HepG2 (cell line): ENCODE data around the gene ANKRD40. TPM values are rescaled to one million over a fixed set of nuclear protein-coding genes. Genes with fewer than 3 reads are reported as not detected.

Source experiments
- ATAC-seq: fragments of 200-7000 bp; cut with Tn5 transposase; 3 replicates; pipeline ENCODE4 v1.9.1; 2020; ENCODE audit warnings: mild to moderate bottlenecking, moderate library complexity
- BruUV-seq: library from RNA; stranded (reverse); fragments of 400-500 nt; replicated peaks from 2 replicates; lab custom pipeline; 2021; lab: Mats Ljungman, UMichigan
- CTCF ChIA-PET: fragments of 300-600 bp; formaldehyde crosslinking; extraction: SDS; loops from one replicate; lab custom pipeline; 2021; ENCODE audit warnings: low total read pairs, inconsistent platforms, low intra/inter-chr PET ratio; lab: Yijun Ruan, JAX
- POLR2A ChIA-PET: fragments of 350-600 bp; sonication (Branson Sonifier 250); formaldehyde crosslinking; loops from one replicate; lab custom pipeline; 2020; ENCODE audit warnings: antibody characterized with exemption, inconsistent platforms; lab: Yijun Ruan, JAX
- DNase-seq: peaks from one replicate; pipeline ENCODE4 v3.0.0-alpha.2; 2015; ENCODE audit warnings: low spot score
- FAIRE-seq: peaks from 3 replicates; lab custom pipeline; 2011; peaks lifted over from hg19 to GRCh38; lab: Jason Lieb, UNC
- H2AFZ ChIP-seq: one replicate; pipeline ENCODE4 v1.6.1; 2011; ENCODE audit warnings: low read length, inconsistent platforms
- H3K27ac ChIP-seq: fragments of 300-600 bp; 3 replicates; pipeline ENCODE4 v1.8.0; 2011; ENCODE audit warnings: mixed run types, mild to moderate bottlenecking, mixed read lengths, low read length, inconsistent platforms; ENCODE audit not compliant: insufficient read depth; ENCODE audit errors: extremely low read length
- H3K27me3 ChIP-seq, 2 experiments: fragments of 200-600 bp in 1 of 2; 2 replicates in 1 of 2; 3 replicates in 1 of 2; pipeline versions ENCODE4 v1.6.0 to v1.8.0; 2011; ENCODE audit warnings: low read length in 2 of 2, mild to moderate bottlenecking in 2 of 2, moderate library complexity in 2 of 2, inconsistent platforms in 1 of 2; ENCODE audit not compliant: insufficient read depth in 2 of 2, control insufficient read depth in 1 of 2
- H3K36me3 ChIP-seq, 2 experiments: fragments of 200-600 bp in 1 of 2; replicated peaks in 1 of 2; 2 replicates in 1 of 2; 3 replicates in 1 of 2; pipeline versions ENCODE4 v1.5.1 to v1.8.0; 2011; ENCODE audit warnings: low read length in 2 of 2, inconsistent platforms in 1 of 2; ENCODE audit not compliant: insufficient read depth in 2 of 2, control insufficient read depth in 1 of 2
- H3K4me1 ChIP-seq: 2 replicates; pipeline ENCODE4 v1.5.1; 2012; ENCODE audit warnings: low read length, inconsistent platforms; ENCODE audit not compliant: insufficient read depth
- H3K4me2 ChIP-seq: 2 replicates; pipeline ENCODE4 v1.6.0; 2011; ENCODE audit warnings: low read depth, low read length, inconsistent platforms
- H3K4me3 ChIP-seq, 3 experiments: fragments of 200-600 bp in 1 of 3; sonication (generic), shearing (Covaris generic) in 1 of 3; replicated peaks in 1 of 3; 2 replicates each; pipeline ENCODE4 v1.5.1; 2011 to 2016; ENCODE audit warnings: low read length in 3 of 3, inconsistent platforms in 2 of 3, low read depth in 2 of 3, mild to moderate bottlenecking in 2 of 3, control low read depth in 1 of 3, mixed read lengths in 1 of 3; ENCODE audit not compliant: insufficient read depth in 1 of 3
- H3K79me2 ChIP-seq: one replicate; pipeline ENCODE4 v1.6.1; 2011; ENCODE audit warnings: low read length, inconsistent platforms; ENCODE audit not compliant: insufficient read depth
- H3K9ac ChIP-seq: 2 replicates; pipeline ENCODE4 v1.6.0; 2011; ENCODE audit warnings: mild to moderate bottlenecking, low read depth, low read length, inconsistent platforms; ENCODE audit not compliant: insufficient read depth
- H3K9me3 ChIP-seq: 2 replicates; pipeline ENCODE4 v1.5.1; 2012; ENCODE audit warnings: mild to moderate bottlenecking, low read length
- H4K20me1 ChIP-seq: 2 replicates; pipeline ENCODE4 v1.6.0; 2011; ENCODE audit warnings: inconsistent platforms, mild to moderate bottlenecking, low read length, moderate library complexity; ENCODE audit not compliant: insufficient read depth
- ASH2L ChIP-seq: fragments of 300-600, 200-600 bp; sonication (generic); IDR thresholded peaks from 2 replicates; pipeline ENCODE4 v1.7.0; 2017; ENCODE audit warnings: low read depth, mild to moderate bottlenecking, moderate library complexity, mixed read lengths, low read length; ENCODE audit not compliant: insufficient read length
- ATAD3A ChIP-seq: sonication (generic); formaldehyde crosslinking; IDR thresholded peaks from 2 replicates; pipeline ENCODE4 v1.4.0; 2020; ENCODE audit warnings: missing genetic modification reagents
- KLF13 ChIP-seq: sonication (generic); formaldehyde crosslinking; IDR thresholded peaks from 2 replicates; pipeline ENCODE4 v1.4.0; 2020; ENCODE audit warnings: mild to moderate bottlenecking, missing genetic modification reagents
- TARDBP ChIP-seq: sonication (generic); formaldehyde crosslinking; IDR thresholded peaks from 2 replicates; pipeline ENCODE4 v1.8.0; 2022; ENCODE audit warnings: mild to moderate bottlenecking, missing genetic modification reagents
- TEAD2 ChIP-seq: sonication (generic); formaldehyde crosslinking; IDR thresholded peaks from 2 replicates; pipeline ENCODE4 v1.9.0; 2021; ENCODE audit warnings: missing genetic modification reagents
- ZMYM4 ChIP-seq: sonication (generic); formaldehyde crosslinking; IDR thresholded peaks from 2 replicates; pipeline ENCODE4 v1.8.1; 2023; ENCODE audit warnings: mild to moderate bottlenecking, missing genetic modification reagents
- ZNF782 ChIP-seq: sonication (generic); formaldehyde crosslinking; IDR thresholded peaks from 2 replicates; pipeline ENCODE4 v1.4.0; 2020; ENCODE audit warnings: missing genetic modification reagents, mild to moderate bottlenecking, borderline replicate concordance
- WGBS: methylation state at CpG from one replicate; pipeline ENCODE4 v1.1.6; 2017; ENCODE audit warnings: low lambda C conversion rate; 5-methylcytosine and 5-hydroxymethylcytosine counted together
- in situ Hi-C: cut with HindIII; loops from 2 replicates; pipeline ENCODE4 v1.10.0; 2017; ENCODE audit warnings: low pct_unique_long_range_greater_than_20kb; ENCODE audit not compliant: extremely low pct_ligation_motif_present
- intact Hi-C: fragments of 100-400 bp; cut with micrococcal nuclease; formaldehyde crosslinking; loops from one replicate; pipeline ENCODE4 v1.10.0; 2022; ENCODE audit not compliant: unreplicated experiment
- polyA plus RNA-seq, 8 experiments: library from polyadenylated mRNA; depleted of rRNA in 3 of 8; stranded (reverse) in 7 of 8; unstranded in 1 of 8; fragments of >200 nt; fragmentation: Illumina TruSeq in 4 of 8; extraction: Trizol in 4 of 8; gene quantifications; 2 replicates each; pipeline versions ENCODE4 v1.2.1 to v1.2.3, GENCODE V29; 2011 to 2016; ENCODE audit warnings: low read depth in 4 of 8, missing spikeins in 1 of 8, mixed read lengths in 1 of 8; ENCODE audit not compliant: insufficient read depth in 1 of 8
- total RNA-seq, 5 experiments: library from RNA; depleted of rRNA; stranded (reverse); fragments of >200 nt; fragmentation: Illumina TruSeq; extraction: Trizol; gene quantifications; 2 replicates each; pipeline ENCODE4 v1.2.3, GENCODE V29; 2016; ENCODE audit warnings: low read depth in 1 of 5
- TF ChIP-seq, protein P1 (sequence below): IDR thresholded peaks from 2 replicates; pipeline ENCODE4 v1.4.0; 2020; ENCODE audit warnings: mild to moderate bottlenecking, missing genetic modification reagents
- TF ChIP-seq, protein P2 (sequence below): sonication (generic); formaldehyde crosslinking; IDR thresholded peaks from 2 replicates; pipeline ENCODE4 v1.5.0; 2020; ENCODE audit warnings: missing genetic modification reagents, mild to moderate bottlenecking, borderline replicate concordance

The ANKRD40 gene
- total and polyA plus RNA-seq, 2 of the 13 experiments (the other 11 are each of a cell fraction or from before 2014, with no cell fraction given): 35.0 to 46.4 TPM

DNA sequence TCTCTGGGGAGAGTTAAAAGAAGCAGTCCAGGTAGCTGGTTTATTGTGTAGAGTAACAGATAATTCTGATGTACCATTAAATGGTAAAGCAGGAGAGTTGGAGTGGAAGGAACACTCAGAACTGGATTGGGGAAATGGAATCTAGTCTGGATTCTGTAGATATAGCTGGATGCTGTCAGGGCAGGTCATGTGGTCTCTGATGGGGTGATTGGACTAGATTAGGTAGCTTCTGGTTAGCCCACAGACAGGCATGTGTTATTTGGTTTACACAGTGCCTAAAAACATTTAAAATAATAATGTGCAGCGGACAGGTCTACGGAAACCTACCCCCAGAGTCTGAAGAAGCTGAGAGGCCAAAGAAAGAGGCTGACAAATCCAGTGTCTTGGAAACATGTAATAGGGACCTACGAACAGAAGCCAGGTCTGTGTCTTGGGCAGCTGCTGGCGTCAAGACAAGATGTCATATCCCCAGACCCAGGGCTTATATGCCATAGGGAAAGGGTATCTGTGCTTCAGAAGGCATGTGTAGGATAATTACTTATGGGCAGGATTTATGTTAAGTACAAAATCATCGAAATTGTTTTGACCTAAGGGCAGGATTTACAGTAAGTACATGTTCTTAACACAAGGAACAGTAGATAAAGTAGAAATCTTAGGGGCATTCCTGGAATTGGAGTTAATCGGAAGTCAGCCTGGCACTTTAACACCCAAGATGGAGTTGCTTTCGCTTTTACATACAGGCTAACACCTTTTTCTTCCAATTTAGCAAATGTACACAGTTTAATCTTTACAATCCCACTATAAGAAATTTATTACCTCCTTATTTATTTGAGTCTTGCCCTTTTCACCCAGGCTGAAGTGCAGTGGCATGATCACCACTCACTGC lies 24.1 kb upstream of the ANKRD40 start:
- no peak for ATAC-seq
- TF ChIP-seq KLF13 (CRISPR knock-in tag): no peak
- no peak for TF ChIP-seq ZNF782 (CRISPR knock-in tag)
- TF ChIP-seq ATAD3A (CRISPR knock-in tag): no peak
- TF ChIP-seq ZMYM4 (CRISPR knock-in tag): no peak
- TF ChIP-seq TEAD2 (CRISPR knock-in tag): no peak
- TF ChIP-seq, protein P1, sequence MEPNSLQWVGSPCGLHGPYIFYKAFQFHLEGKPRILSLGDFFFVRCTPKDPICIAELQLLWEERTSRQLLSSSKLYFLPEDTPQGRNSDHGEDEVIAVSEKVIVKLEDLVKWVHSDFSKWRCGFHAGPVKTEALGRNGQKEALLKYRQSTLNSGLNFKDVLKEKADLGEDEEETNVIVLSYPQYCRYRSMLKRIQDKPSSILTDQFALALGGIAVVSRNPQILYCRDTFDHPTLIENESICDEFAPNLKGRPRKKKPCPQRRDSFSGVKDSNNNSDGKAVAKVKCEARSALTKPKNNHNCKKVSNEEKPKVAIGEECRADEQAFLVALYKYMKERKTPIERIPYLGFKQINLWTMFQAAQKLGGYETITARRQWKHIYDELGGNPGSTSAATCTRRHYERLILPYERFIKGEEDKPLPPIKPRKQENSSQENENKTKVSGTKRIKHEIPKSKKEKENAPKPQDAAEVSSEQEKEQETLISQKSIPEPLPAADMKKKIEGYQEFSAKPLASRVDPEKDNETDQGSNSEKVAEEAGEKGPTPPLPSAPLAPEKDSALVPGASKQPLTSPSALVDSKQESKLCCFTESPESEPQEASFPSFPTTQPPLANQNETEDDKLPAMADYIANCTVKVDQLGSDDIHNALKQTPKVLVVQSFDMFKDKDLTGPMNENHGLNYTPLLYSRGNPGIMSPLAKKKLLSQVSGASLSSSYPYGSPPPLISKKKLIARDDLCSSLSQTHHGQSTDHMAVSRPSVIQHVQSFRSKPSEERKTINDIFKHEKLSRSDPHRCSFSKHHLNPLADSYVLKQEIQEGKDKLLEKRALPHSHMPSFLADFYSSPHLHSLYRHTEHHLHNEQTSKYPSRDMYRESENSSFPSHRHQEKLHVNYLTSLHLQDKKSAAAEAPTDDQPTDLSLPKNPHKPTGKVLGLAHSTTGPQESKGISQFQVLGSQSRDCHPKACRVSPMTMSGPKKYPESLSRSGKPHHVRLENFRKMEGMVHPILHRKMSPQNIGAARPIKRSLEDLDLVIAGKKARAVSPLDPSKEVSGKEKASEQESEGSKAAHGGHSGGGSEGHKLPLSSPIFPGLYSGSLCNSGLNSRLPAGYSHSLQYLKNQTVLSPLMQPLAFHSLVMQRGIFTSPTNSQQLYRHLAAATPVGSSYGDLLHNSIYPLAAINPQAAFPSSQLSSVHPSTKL (CRISPR knock-in tag): no peak
- TF ChIP-seq, protein P2, sequence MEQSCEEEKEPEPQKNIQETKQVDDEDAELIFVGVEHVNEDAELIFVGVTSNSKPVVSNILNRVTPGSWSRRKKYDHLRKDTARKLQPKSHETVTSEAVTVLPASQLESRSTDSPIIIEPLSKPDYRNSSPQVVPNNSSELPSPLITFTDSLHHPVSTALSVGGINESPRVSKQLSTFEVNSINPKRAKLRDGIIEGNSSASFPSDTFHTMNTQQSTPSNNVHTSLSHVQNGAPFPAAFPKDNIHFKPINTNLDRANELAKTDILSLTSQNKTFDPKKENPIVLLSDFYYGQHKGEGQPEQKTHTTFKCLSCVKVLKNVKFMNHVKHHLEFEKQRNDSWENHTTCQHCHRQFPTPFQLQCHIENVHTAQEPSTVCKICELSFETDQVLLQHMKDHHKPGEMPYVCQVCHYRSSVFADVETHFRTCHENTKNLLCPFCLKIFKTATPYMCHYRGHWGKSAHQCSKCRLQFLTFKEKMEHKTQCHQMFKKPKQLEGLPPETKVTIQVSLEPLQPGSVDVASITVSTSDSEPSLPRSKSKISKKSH: no peak
- no peak for TF ChIP-seq ASH2L
- no peak for TF ChIP-seq TARDBP (CRISPR knock-in tag)
- DNase-seq: no peak
- POLR2A ChIA-PET: interaction anchor here (0.6 to 3.8 kb wide), 2 partner anchors 12 to 95 kb away, joined by 3 to 14 read pairs; partner anchors contain the start of gene LUC7L3
- in situ Hi-C loops: no loop called here
- Histone ChIP-seq H2AFZ (no peak overlapping the region), H3K4me3 (no peak overlapping the region), H3K36me3 (peaks cover 3 to 21% of the 10 kb centered on the region in 2 experiments; a peak in 4 of 5 replicates), H3K27ac (no peak overlapping the region), H4K20me1 (peaks cover 92% of the 10 kb centered on the region), H3K4me2 (no peak overlapping the region), H3K27me3 (no peaks in the 10 kb centered on the region), H3K4me1 (peaks cover 46% of the 10 kb centered on the region), H3K9ac (no peak overlapping the region), H3K9me3 (no peaks in the 10 kb centered on the region), H3K79me2 (peaks cover 96% of the 10 kb centered on the region)
- 91% methylated on average over 7 of the region's 7 CpGs for WGBS
- FAIRE-seq: no peak
- CTCF ChIA-PET: no interaction called here
- intact Hi-C loops: no loop called here
- BruUV-seq: TSS peak; percentile 3
